Vagina (tissue), 2 donors: ENCODE results near the gene LAMB3. TPM values are rescaled to one million over a fixed set of nuclear protein-coding genes. Genes with fewer than 3 reads are reported as not detected.

Experiments used
- DNase-seq, 2 donors: peaks; one replicate each; pipeline ENCODE4 v3.0.0-alpha.2; 2017; ENCODE audit errors: extremely low spot score in 2 of 2
- H3K27ac ChIP-seq: fragments of 200-600 bp; sonication (generic); one replicate; pipeline ENCODE4 v1.5.1; 2019
- H3K27me3 ChIP-seq: fragments of 200-600 bp; sonication (generic); one replicate; pipeline ENCODE4 v1.5.1; 2019
- H3K36me3 ChIP-seq, 2 donors: fragments of 200-600 bp; sonication (generic); one replicate each; pipeline ENCODE4 v1.5.1; 2017 to 2019
- H3K4me1 ChIP-seq: fragments of 200-600 bp; sonication (generic); one replicate; pipeline ENCODE4 v1.5.1; 2019
- H3K4me3 ChIP-seq, 2 donors: fragments of 200-600 bp; sonication (generic); 1 replicate in 1 of 2; 2 replicates in 1 of 2; pipeline ENCODE4 v1.5.1; 2016 to 2019
- H3K9me3 ChIP-seq: fragments of 200-600 bp; sonication (generic); one replicate; pipeline ENCODE4 v1.5.1; 2019
- CTCF ChIP-seq, 3 experiments: fragments of 450-650 bp in 2 of 3; fragments of 200-600 bp in 1 of 3; sonication (generic) in 1 of 3; IDR thresholded peaks; one replicate each; pipeline ENCODE4 v1.5.1; 2017 to 2019; ENCODE audit warnings: antibody characterized with exemption in 3 of 3, mild to moderate bottlenecking in 2 of 3, moderate library complexity in 2 of 3
- POLR2A ChIP-seq, 2 donors: fragments of 450-650 bp; IDR thresholded peaks; one replicate each; pipeline ENCODE4 v1.6.1; 2017; ENCODE audit warnings: antibody characterized with exemption in 2 of 2, mild to moderate bottlenecking in 2 of 2, moderate library complexity in 2 of 2
- POLR2AphosphoS5 ChIP-seq, 2 donors: sonication (generic); formaldehyde crosslinking; IDR thresholded peaks; one replicate each; pipeline ENCODE4 v1.9.0; 2017; ENCODE audit warnings: antibody characterized with exemption in 2 of 2, mild to moderate bottlenecking in 2 of 2, low read depth in 1 of 2; ENCODE audit not compliant: insufficient read depth in 1 of 2
- intact Hi-C: fragments of 100-400 bp; cut with DNase I; formaldehyde crosslinking; loops from one replicate; pipeline ENCODE4 v1.15.1; 2023
- total RNA-seq: library from RNA; depleted of rRNA; stranded (reverse); fragments of >200 nt; gene quantifications from one replicate; pipeline ENCODE4 v1.2.3, GENCODE V29; 2016

LAMB3 gene
- total RNA-seq, 1 donor from 2014 or later: 68.8 TPM

- intact Hi-C loops: no loop called here
- DNase-seq: no peak
- no peaks in the 10 kb centered on the region for H3K27me3 ChIP-seq
- H3K4me3 ChIP-seq: no peak overlapping the region
- H3K27ac ChIP-seq: no peak overlapping the region
- TF ChIP-seq CTCF (IDR thresholded peaks at IDR 0.05) (peak in 2 of 3 experiments; percentile 26 to 38), POLR2AphosphoS5 (IDR thresholded peaks at IDR 0.05; ENCODE audit: insufficient read depth in 1 of 2, low read depth in 1 of 2) (no peak)
- no peaks in the 10 kb centered on the region for H3K9me3 ChIP-seq
- no peaks in the 10 kb centered on the region for H3K4me1 ChIP-seq
- H3K36me3 ChIP-seq: no peaks in the 10 kb centered on the region
Observed at GRCh38 chr1:209601809-209602657, 50.2 kb downstream of the LAMB3 start.

GRCh38 chr1:209600541-209600940 is 51.7 kb downstream of the LAMB3 start:
- Histone ChIP-seq H3K36me3 (no peaks in the 10 kb centered on the region), H3K27ac (no peak overlapping the region), H3K27me3 (no peaks in the 10 kb centered on the region), H3K4me1 (no peaks in the 10 kb centered on the region), H3K4me3 (no peak overlapping the region), H3K9me3 (no peaks in the 10 kb centered on the region)
- no peak for TF ChIP-seq POLR2AphosphoS5 (IDR thresholded peaks at IDR 0.05; ENCODE audit: insufficient read depth in 1 of 2, low read depth in 1 of 2)
- TF ChIP-seq CTCF (IDR thresholded peaks at IDR 0.05): no peak
- no peak for TF ChIP-seq POLR2A (IDR thresholded peaks at IDR 0.05)
- DNase-seq: no peak
- intact Hi-C loops: no loop called here

DNA sequence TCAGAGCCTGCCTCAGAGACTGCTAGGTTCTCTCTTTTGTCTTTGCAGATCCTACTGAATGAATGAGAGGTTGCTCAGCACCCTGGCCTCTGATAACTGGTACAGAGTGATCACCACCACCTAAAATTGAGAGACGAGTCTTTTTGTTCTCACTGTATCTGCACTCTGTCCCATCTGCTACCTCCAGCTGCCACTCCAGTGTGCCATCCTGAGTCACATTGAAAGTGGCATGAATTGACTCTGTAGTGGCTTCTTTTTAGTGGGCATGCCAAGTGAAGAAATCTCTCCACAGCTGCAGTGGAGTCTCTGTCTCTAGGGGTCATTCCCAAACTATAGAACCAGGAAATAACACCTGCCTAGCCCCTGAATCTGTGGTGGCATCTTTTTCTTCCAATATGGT is 54.0 kb downstream of the LAMB3 start:
- no peaks in the 10 kb centered on the region for H3K27me3 ChIP-seq
- no peaks in the 10 kb centered on the region for H3K36me3 ChIP-seq
- no peaks in the 10 kb centered on the region for H3K9me3 ChIP-seq
- H3K27ac ChIP-seq: no peak overlapping the region
- no peak for TF ChIP-seq CTCF (IDR thresholded peaks at IDR 0.05)
- no peak for TF ChIP-seq POLR2AphosphoS5 (IDR thresholded peaks at IDR 0.05; ENCODE audit: insufficient read depth in 1 of 2, low read depth in 1 of 2)
- no peak for TF ChIP-seq POLR2A (IDR thresholded peaks at IDR 0.05)
- intact Hi-C loops: no loop called here
- no peak for DNase-seq
- H3K4me3 ChIP-seq: no peak overlapping the region
- H3K4me1 ChIP-seq: no peaks in the 10 kb centered on the region

DNA sequence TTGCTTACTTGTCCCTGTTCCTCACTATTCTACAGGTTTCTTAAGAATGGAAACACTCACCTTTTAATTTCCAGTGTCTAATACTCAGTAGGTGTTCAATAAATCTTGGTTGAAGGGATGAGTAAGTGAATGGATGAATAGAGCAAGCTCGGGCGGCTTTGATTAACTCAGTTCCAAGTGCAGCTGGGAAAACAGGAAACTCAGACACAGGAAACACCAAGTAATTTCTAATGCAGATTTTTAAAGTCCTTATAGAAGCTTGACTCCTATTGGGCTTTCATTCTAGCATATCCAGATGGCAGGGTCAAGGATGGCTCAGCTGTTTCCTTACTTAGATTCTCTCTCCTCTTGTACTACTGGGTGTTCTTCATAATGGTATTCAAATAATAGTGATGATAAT is 54.7 kb downstream of the LAMB3 start:
- H3K4me3 ChIP-seq: no peak overlapping the region
- no peaks in the 10 kb centered on the region for H3K9me3 ChIP-seq
- H3K36me3 ChIP-seq: no peaks in the 10 kb centered on the region
- intact Hi-C loops: no loop called here
- H3K27ac ChIP-seq: no peak overlapping the region
- H3K27me3 ChIP-seq: no peaks in the 10 kb centered on the region
- no peak for TF ChIP-seq POLR2A (IDR thresholded peaks at IDR 0.05)
- H3K4me1 ChIP-seq: no peaks in the 10 kb centered on the region
- DNase-seq: no peak

DNA sequence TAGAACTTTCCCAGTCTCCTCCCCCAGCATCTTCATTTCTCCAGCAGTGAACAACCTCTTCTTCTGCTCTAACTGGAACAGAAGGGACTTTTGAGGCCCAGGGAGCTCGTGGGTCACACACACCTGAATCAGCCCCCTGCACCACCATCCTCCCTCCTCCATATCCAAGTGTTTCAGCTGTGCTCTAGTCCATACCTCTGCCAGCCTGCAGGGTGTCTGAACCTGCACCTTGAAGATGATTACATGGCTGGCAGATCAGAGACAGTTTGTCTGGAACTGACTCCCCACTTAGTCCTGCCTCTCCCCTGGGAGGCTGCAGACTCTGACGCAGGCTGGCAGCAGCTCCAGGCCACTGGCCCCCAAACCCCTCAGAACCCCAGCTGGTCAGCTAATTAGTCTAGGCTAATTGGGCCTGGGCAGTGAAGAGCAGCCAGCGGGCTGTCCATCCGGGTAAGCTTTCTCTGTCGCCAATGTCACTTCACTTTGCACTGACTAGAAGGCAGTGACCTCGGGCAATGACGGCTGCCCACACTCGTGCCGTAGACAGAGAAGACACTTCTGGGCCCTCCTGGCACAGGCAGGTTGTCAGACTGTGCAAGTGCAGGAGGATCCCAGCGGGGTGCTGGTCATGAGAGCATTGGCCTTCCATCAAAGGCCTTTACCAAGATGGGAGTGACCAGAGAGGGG is 56.5 kb downstream of the LAMB3 start:
- TF ChIP-seq POLR2A (IDR thresholded peaks at IDR 0.05): no peak
- no peak for TF ChIP-seq CTCF (IDR thresholded peaks at IDR 0.05)
- no peak for TF ChIP-seq POLR2AphosphoS5 (IDR thresholded peaks at IDR 0.05; ENCODE audit: insufficient read depth in 1 of 2, low read depth in 1 of 2)
- no peaks in the 10 kb centered on the region for H3K27me3 ChIP-seq

More for the DNA sequence above, 56.5 kb downstream of the LAMB3 start:
- H3K4me3 ChIP-seq: no peak overlapping the region
- DNase-seq: no peak
- intact Hi-C loops: no loop called here
- H3K36me3 ChIP-seq: no peaks in the 10 kb centered on the region
- no peak overlapping the region for H3K27ac ChIP-seq
- no peaks in the 10 kb centered on the region for H3K9me3 ChIP-seq
- H3K4me1 ChIP-seq: no peaks in the 10 kb centered on the region
